ENCODE data around the gene HSD17B12. TPM values are rescaled to one million over a fixed set of nuclear protein-coding genes. Genes with fewer than 3 reads are reported as not detected.

Gene HSD17B12
- polyA plus RNA-seq, 4 donors: 78.6 to 89.6 (median 85.2) TPM

- no peak for DNase-seq (ENCODE audit: low read depth in 4 of 4, low spot score in 2 of 4)
Measured at GRCh38 chr11:43856993-43857392, 176.5 kb downstream of the HSD17B12 start.

GRCh38 chr11:43861141-43861540, 180.6 kb downstream of the HSD17B12 start:
- no peak for DNase-seq (ENCODE audit: low read depth in 4 of 4, low spot score in 2 of 4)

- DNase-seq (ENCODE audit: low read depth in 4 of 4, low spot score in 2 of 4): no peak
Measured at GRCh38 chr11:43866520-43866919, 186.0 kb downstream of the HSD17B12 start.

- no peak for DNase-seq (ENCODE audit: low read depth in 4 of 4, low spot score in 2 of 4)
Measured at GRCh38 chr11:43866969-43867368, 186.4 kb downstream of the HSD17B12 start.

- DNase-seq (ENCODE audit: low read depth in 4 of 4, low spot score in 2 of 4): no peak
Measured at GRCh38 chr11:43868852-43869567, 188.5 kb downstream of the HSD17B12 start.

GRCh38 chr11:43871051-43871450, 190.5 kb downstream of the HSD17B12 start:
- no peak for DNase-seq (ENCODE audit: low read depth in 4 of 4, low spot score in 2 of 4)

GRCh38 chr11:43872995-43873394, 192.5 kb downstream of the HSD17B12 start:
- DNase-seq (ENCODE audit: low read depth in 4 of 4, low spot score in 2 of 4): no peak

GRCh38 chr11:43874078-43874477, 193.5 kb downstream of the HSD17B12 start:
- no peak for DNase-seq (ENCODE audit: low read depth in 4 of 4, low spot score in 2 of 4)

- DNase-seq (ENCODE audit: low read depth in 4 of 4, low spot score in 2 of 4): no peak
Measured at GRCh38 chr11:43874738-43875137, 194.2 kb downstream of the HSD17B12 start.

DNA sequence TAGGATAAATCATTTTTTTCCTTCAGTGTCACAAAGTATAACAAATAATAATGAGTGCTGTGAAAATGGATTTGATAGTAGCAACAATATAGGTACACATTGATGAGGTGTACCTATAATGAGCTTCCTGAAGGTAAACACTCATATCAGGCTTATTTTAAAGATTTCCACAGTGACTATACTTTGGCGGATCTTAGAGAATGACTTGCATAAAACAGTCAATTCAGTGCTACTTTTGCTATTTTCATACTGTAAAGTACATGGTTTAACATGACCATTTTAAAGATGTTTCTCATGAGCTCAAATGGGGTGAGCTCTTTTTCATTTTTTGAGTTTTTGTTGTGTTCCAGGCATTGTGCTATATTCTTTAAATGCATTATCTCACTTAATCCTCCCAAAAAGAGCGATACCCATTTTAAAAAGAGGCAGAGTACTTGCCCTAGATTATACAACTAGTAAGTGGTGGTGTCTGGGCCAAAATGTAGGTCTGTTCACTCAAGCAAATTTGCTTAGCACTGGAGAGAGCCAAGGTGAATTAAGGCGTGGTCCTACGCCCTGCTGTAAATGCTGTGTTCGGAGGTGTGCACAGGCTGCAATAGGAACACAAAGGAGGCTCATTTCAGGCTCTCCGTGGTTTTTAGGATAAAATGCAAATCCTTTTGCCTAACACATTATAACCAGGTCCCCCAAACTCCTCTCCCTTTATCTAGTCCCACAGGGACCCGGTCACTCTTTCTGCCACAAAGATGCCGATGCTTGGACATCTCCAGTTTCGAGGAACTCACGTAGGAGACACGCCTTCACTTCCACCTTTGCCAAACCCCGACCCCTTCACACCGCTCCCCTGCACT, 199.5 kb downstream of the HSD17B12 start:
- DNase-seq (ENCODE audit: low read depth in 4 of 4, low spot score in 2 of 4): no peak

- DNase-seq (ENCODE audit: low read depth in 4 of 4, low spot score in 2 of 4): peak; percentile 65 to 81 (median 73)
Measured at GRCh38 chr11:43880640-43881159, 200.2 kb downstream of the HSD17B12 start, which contains the start of gene ALKBH3. TSS of gene ALKBH3 (plus strand) at chr11:43880831. CDS start at chr11:43882653, 1,822 bp downstream.

DNA sequence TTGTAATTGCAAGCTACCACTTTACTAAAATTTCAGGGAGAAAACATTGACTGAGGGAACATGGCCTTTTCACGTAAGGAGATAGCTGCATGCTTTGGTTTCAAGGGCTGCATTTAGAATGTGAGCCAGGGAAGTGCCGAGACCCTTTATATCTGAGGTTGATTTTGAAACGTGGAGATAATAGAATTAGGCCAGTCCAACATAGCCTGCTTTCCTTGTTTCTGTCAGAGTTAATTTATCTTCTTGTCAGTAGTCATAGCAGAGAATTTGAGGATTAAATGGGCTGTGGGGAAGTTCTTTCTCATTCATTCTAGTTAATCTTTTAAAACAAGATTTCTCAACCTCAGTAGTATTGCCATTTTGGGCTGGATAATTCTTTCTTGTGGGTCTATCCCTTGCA, 212.3 kb downstream of the HSD17B12 start:
- no peak for DNase-seq (ENCODE audit: low read depth in 4 of 4, low spot score in 2 of 4)

DNA sequence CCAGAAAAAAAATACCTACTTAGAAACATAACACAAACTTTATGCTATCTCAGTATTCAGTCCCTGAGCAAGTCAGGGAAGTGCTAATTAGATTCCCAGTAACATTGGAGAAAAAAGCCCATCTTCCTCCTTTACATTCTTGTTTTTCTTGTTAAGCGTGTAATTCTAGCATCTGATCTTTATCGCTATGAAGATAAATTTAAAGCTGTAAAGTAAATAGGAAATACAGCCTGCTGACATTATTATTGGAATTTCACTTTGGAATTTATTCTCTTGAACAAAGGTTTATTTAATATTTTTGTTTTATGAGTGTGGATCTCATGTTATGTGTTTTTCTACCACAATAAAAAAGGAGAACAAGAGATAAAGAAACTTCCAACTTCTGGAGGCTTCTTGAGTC, 214.0 kb downstream of the HSD17B12 start:
- DNase-seq (ENCODE audit: low read depth in 4 of 4, low spot score in 2 of 4): no peak

- DNase-seq (ENCODE audit: low read depth in 4 of 4, low spot score in 2 of 4): no peak
Measured at GRCh38 chr11:43895601-43896000, 215.1 kb downstream of the HSD17B12 start.

GRCh38 chr11:43898574-43898973, 218.0 kb downstream of the HSD17B12 start:
- no peak for DNase-seq (ENCODE audit: low read depth in 4 of 4, low spot score in 2 of 4)

- no peak for DNase-seq (ENCODE audit: low read depth in 4 of 4, low spot score in 2 of 4)
Measured at GRCh38 chr11:43899094-43899493, 218.6 kb downstream of the HSD17B12 start.

- DNase-seq (ENCODE audit: low read depth in 4 of 4, low spot score in 2 of 4): no peak
Measured at GRCh38 chr11:43901551-43901950, 221.0 kb downstream of the HSD17B12 start.

DNA sequence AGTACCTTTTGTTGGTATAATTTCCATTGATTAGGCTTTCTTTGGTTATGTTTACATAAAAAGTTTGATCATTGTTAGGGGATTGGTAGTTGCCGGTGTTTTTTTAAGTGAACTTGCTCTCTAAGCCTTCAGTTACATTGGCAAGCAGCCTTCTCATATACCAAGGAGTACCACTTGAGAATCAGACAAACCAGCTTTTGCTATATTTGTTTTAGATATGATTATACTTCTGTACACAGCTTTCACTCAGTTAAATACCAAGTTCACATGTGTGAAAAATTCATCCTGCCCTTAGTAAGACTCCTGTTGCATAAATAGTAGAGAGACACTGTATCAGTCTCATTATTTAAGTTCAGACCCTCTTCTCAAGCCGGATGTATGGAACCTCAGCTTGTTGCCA, 222.5 kb downstream of the HSD17B12 start:
- DNase-seq (ENCODE audit: low read depth in 4 of 4, low spot score in 2 of 4): no peak

GRCh38 chr11:43903969-43904368, 223.4 kb downstream of the HSD17B12 start:
- DNase-seq (ENCODE audit: low read depth in 4 of 4, low spot score in 2 of 4): no peak

DNA sequence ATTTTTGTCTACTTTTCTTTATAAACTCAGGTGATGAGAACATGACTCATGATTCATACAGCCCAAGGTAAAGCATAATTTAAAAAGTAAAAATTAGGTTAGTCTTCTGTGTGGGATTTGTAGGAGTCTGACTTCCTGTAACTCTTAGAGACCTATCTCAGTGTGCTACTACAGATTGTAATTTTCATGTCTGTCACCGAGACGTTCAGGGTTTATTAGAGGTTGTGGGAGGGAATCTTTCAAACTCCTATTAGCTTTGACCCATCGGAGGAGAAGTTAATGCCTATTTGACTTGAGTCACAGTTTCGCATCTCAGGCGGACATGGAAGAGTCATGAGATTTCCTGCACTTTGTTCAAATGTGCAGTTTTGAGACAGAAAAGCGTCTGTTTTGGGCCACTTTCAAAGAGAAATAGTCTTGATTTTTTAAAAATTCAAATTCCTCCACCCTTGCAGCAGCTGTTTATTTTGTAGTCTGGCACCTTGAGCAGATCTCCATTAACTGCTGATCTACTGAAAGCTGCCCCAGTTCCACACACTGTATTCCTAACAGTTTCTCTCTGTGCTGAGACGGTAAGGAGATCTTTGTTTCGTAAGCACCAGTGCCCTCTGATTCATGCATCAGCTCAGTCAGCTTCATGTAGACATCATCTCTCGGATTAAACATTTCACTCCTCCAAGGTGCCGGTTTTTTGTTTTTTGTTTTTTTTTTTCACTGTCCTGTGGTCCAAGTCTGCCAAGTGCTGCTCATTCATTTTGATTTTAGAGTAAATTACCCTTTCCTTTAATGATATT, 224.4 kb downstream of the HSD17B12 start:
- DNase-seq (ENCODE audit: low read depth in 4 of 4, low spot score in 2 of 4): no peak

GRCh38 chr11:43905813-43906241, 225.3 kb downstream of the HSD17B12 start:
- peak in 1 of 4 donors; percentile 44 for DNase-seq (ENCODE audit: low read depth in 4 of 4, low spot score in 2 of 4)

Data from left renal cortex interstitium (tissue), 4 donors.